ENCODE data around the gene LHFPL3. TPM values are rescaled to one million over a fixed set of nuclear protein-coding genes. Genes with fewer than 3 reads are reported as not detected.

Gene LHFPL3
- total RNA-seq, 1 experiment from 2014 or later = not detected

DNA sequence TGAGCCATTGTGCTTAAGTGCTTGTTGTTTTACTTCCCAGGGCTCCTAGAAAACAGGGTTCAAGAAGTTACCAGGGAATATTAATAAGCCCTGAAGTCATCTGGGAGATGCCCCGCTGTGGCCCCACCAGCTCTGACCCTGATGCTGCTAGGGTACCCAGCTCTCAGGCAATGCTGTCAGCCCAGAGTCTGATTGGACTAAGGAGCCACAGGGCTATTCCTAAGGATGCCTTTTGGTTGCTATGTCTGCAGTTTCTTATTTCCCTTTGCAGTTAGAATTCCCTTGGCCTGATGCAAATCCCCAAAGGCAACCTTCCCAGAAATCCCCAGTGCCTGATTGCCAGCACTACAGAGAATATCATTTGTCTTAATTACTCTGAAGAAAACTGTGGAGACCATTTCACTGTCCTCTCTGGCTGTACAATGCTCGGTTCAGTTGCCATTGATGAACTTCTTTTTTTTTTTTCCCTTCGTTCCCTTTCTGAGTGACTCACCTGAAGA, 448.9 kb downstream of the LHFPL3 start:
- Histone ChIP-seq H3T11ph (ENCODE audit: low read length) (no peak overlapping the region), H3K79me2 (ENCODE audit: insufficient read depth, low read length) (no peaks in the 10 kb centered on the region), H2BK20ac (ENCODE audit: low read depth, low read length, poor library complexity, severe bottlenecking) (no peak overlapping the region), H2BK120ac (ENCODE audit: low read depth, low read length, poor library complexity, severe bottlenecking) (no peak overlapping the region), H3K4ac (ENCODE audit: low read depth, low read length) (no peak overlapping the region), H3K23ac (ENCODE audit: insufficient read length, low read depth, low read length) (no peak overlapping the region), H3K9me3 (ENCODE audit: control insufficient read depth, low read depth, low read length) (no peaks in the 10 kb centered on the region), H2BK12ac (ENCODE audit: insufficient read length, low read depth, low read length) (no peak overlapping the region), H2BK15ac (ENCODE audit: low read depth, low read length) (no peak overlapping the region), H3K27ac (ENCODE audit: insufficient read length, low read depth, low read length) (no peak overlapping the region), H2BK5ac (ENCODE audit: insufficient read length, low read length) (no peak overlapping the region), H4K20me1 (ENCODE audit: control insufficient read depth, insufficient read depth, insufficient read length) (no peaks in the 10 kb centered on the region), H3K27me3 (ENCODE audit: insufficient read depth, low read length) (no peaks in the 10 kb centered on the region), H3K9ac (ENCODE audit: extremely low read depth, insufficient read length, low read length) (no peak overlapping the region), H4K8ac (replicated peaks; ENCODE audit: insufficient read length, low read depth, low read length) (no peak overlapping the region), H3K4me2 (ENCODE audit: insufficient read depth, insufficient read length, low read length) (no peak overlapping the region), H3K79me1 (ENCODE audit: insufficient read depth, low read depth, low read length, poor library complexity, severe bottlenecking) (no peaks in the 10 kb centered on the region), H2AFZ (ENCODE audit: low read length) (no peak overlapping the region), H4K91ac (ENCODE audit: insufficient read length, low read depth, low read length) (no peak overlapping the region), H4K5ac (ENCODE audit: insufficient read length, low read depth, low read length) (no peak overlapping the region), H3K23me2 (ENCODE audit: insufficient read length, low read depth, low read length, poor library complexity, severe bottlenecking) (no peaks in the 10 kb centered on the region), H3K18ac (ENCODE audit: insufficient read length, low read depth, low read length) (no peak overlapping the region), H3K14ac (ENCODE audit: insufficient read depth, low read length) (no peak overlapping the region), H2AK5ac (ENCODE audit: insufficient read length, low read length) (no peak overlapping the region), H3K4me1 (ENCODE audit: insufficient read depth, low read length) (peaks cover 3% of the 10 kb centered on the region; the same call in 1 of the 2 replicates), H3K56ac (ENCODE audit: insufficient read length, low read depth, low read length) (no peak overlapping the region)
- no peak overlapping the region for H3K4me3 Mint-ChIP-seq
- H3K4me1 Mint-ChIP-seq = peaks cover 16 to 19% of the 10 kb centered on the region in 2 experiments
- WGBS (ENCODE audit: extremely low coverage, insufficient read length, low lambda C conversion rate) = no CpG with 5 or more reads among the region's 3 CpGs
- H3K27me3 Mint-ChIP-seq (ENCODE audit: low read depth) = peaks cover 6% of the 10 kb centered on the region; the same call in 1 of the 2 replicates
- TF ChIP-seq, protein P1, sequence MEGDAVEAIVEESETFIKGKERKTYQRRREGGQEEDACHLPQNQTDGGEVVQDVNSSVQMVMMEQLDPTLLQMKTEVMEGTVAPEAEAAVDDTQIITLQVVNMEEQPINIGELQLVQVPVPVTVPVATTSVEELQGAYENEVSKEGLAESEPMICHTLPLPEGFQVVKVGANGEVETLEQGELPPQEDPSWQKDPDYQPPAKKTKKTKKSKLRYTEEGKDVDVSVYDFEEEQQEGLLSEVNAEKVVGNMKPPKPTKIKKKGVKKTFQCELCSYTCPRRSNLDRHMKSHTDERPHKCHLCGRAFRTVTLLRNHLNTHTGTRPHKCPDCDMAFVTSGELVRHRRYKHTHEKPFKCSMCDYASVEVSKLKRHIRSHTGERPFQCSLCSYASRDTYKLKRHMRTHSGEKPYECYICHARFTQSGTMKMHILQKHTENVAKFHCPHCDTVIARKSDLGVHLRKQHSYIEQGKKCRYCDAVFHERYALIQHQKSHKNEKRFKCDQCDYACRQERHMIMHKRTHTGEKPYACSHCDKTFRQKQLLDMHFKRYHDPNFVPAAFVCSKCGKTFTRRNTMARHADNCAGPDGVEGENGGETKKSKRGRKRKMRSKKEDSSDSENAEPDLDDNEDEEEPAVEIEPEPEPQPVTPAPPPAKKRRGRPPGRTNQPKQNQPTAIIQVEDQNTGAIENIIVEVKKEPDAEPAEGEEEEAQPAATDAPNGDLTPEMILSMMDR (conservative IDR thresholded peaks at IDR 0.05) = no peak
- no peak overlapping the region for H3K27ac Mint-ChIP-seq
- H3K9me3 Mint-ChIP-seq = peaks cover 0 to 3% of the 10 kb centered on the region in 2 experiments; a peak in 1 of 5 replicates
- no peaks in the 10 kb centered on the region for H3K36me3 Mint-ChIP-seq (ENCODE audit: insufficient read depth in 1 of 3, low read depth in 3 of 3)
- no peak for DNase-seq
